Measurements from ENCODE around the gene CNOT4. TPM values are rescaled to one million over a fixed set of nuclear protein-coding genes. Genes with fewer than 3 reads are reported as not detected.

CNOT4 gene
- total RNA-seq, 1 experiment from 2014 or later = 22.0 TPM

GRCh38 chr7:135320268-135320667, 189.6 kb downstream of the CNOT4 start:
- Histone ChIP-seq H3K27me3 (replicated peaks; ENCODE audit: control insufficient read depth, insufficient read depth, low read length) (no peaks in the 10 kb centered on the region), H3K4me3 (ENCODE audit: low read depth, low read length) (no peak overlapping the region), H3K36me3 (ENCODE audit: control insufficient read depth, insufficient read depth, low read length) (no peaks in the 10 kb centered on the region), H3K4me1 (no peaks in the 10 kb centered on the region), H3K9me3 (no peaks in the 10 kb centered on the region)
- TF ChIP-seq, protein P1, sequence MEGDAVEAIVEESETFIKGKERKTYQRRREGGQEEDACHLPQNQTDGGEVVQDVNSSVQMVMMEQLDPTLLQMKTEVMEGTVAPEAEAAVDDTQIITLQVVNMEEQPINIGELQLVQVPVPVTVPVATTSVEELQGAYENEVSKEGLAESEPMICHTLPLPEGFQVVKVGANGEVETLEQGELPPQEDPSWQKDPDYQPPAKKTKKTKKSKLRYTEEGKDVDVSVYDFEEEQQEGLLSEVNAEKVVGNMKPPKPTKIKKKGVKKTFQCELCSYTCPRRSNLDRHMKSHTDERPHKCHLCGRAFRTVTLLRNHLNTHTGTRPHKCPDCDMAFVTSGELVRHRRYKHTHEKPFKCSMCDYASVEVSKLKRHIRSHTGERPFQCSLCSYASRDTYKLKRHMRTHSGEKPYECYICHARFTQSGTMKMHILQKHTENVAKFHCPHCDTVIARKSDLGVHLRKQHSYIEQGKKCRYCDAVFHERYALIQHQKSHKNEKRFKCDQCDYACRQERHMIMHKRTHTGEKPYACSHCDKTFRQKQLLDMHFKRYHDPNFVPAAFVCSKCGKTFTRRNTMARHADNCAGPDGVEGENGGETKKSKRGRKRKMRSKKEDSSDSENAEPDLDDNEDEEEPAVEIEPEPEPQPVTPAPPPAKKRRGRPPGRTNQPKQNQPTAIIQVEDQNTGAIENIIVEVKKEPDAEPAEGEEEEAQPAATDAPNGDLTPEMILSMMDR (IDR thresholded peaks at IDR 0.05; ENCODE audit: insufficient read depth in 1 of 2, low read depth in 1 of 2, low read length in 1 of 2, severe bottlenecking in 1 of 2, unreplicated experiment in 1 of 2) = no peak
- H3K9me3 Mint-ChIP-seq (ENCODE audit: unreplicated experiment) = no peaks in the 10 kb centered on the region
- no peak overlapping the region for H3K4me3 Mint-ChIP-seq (ENCODE audit: unreplicated experiment)
- no peak for DNase-seq
- ChIA-PET CTCF (no interaction called here), POLR2A (no interaction called here)
- no peak overlapping the region for H3K27ac Mint-ChIP-seq (ENCODE audit: unreplicated experiment)
- no peaks in the 10 kb centered on the region for H3K4me1 Mint-ChIP-seq (ENCODE audit: low read depth, unreplicated experiment)
- intact Hi-C loops (cut with micrococcal nuclease; ENCODE audit: unreplicated experiment) = no loop called here
- no TSS peak for BruUV-seq (replicated peaks)
- H3K27me3 Mint-ChIP-seq (ENCODE audit: insufficient read depth, unreplicated experiment) = no peaks in the 10 kb centered on the region
- no peaks in the 10 kb centered on the region for H3K36me3 Mint-ChIP-seq (ENCODE audit: insufficient read depth, unreplicated experiment)

DNA sequence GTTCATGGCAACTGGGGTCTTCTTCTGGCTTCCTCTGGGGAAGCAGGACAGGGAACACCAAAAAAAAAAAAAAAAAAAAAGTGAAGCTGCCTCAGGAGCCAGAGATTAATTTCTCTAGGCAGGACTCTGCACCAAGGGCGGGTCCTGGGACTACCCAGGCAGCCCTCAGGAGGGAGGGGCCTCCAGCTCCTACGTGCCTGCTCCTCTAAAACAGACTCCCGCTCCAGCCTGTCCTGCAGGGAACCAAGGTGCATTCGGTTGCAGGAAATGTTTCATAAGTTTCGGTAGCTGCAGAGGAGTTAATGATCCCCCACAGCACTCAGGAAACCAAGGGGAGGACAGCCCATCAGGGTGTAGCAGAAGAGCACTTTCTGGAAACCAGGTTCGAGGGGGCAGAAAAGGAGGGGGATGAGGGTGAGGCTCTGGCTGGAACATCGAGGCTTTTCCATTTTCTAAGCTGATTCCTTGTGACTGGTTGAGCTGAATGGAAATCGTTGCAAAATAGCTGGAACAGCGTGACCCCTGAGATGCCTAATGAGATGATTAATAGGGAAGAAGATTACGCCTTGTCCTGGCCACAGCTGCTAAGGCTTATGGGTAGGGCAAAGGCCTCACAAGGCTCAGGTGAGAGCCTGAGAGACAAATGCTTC, 192.1 kb downstream of the CNOT4 start:
- TF ChIP-seq, protein P1 (IDR thresholded peaks at IDR 0.05; ENCODE audit: insufficient read depth in 1 of 2, low read depth in 1 of 2, low read length in 1 of 2, severe bottlenecking in 1 of 2, unreplicated experiment in 1 of 2) = no peak
- no TSS peak for BruUV-seq (replicated peaks)
- Mint-ChIP-seq H3K36me3 (ENCODE audit: insufficient read depth, unreplicated experiment) (no peaks in the 10 kb centered on the region), H3K4me3 (ENCODE audit: unreplicated experiment) (no peak overlapping the region), H3K4me1 (ENCODE audit: low read depth, unreplicated experiment) (no peaks in the 10 kb centered on the region), H3K9me3 (ENCODE audit: unreplicated experiment) (no peaks in the 10 kb centered on the region), H3K27ac (ENCODE audit: unreplicated experiment) (no peak overlapping the region), H3K27me3 (ENCODE audit: insufficient read depth, unreplicated experiment) (peaks cover 3% of the 10 kb centered on the region)
- Histone ChIP-seq H3K4me3 (ENCODE audit: low read depth, low read length) (no peak overlapping the region), H3K36me3 (ENCODE audit: control insufficient read depth, insufficient read depth, low read length) (no peaks in the 10 kb centered on the region), H3K27me3 (replicated peaks; ENCODE audit: control insufficient read depth, insufficient read depth, low read length) (no peaks in the 10 kb centered on the region), H3K9me3 (no peaks in the 10 kb centered on the region), H3K4me1 (no peaks in the 10 kb centered on the region)
- intact Hi-C loops (cut with micrococcal nuclease; ENCODE audit: unreplicated experiment) = no loop called here
- ChIA-PET POLR2A (no interaction called here), CTCF (interaction anchor here (0.7 to 1.1 kb wide), 2 partner anchors 18 to 326 kb away, joined by 3 read pairs; no protein-coding TSS in a partner anchor)
- peak in 1 of 2 experiments; percentile 15 for DNase-seq

DNA sequence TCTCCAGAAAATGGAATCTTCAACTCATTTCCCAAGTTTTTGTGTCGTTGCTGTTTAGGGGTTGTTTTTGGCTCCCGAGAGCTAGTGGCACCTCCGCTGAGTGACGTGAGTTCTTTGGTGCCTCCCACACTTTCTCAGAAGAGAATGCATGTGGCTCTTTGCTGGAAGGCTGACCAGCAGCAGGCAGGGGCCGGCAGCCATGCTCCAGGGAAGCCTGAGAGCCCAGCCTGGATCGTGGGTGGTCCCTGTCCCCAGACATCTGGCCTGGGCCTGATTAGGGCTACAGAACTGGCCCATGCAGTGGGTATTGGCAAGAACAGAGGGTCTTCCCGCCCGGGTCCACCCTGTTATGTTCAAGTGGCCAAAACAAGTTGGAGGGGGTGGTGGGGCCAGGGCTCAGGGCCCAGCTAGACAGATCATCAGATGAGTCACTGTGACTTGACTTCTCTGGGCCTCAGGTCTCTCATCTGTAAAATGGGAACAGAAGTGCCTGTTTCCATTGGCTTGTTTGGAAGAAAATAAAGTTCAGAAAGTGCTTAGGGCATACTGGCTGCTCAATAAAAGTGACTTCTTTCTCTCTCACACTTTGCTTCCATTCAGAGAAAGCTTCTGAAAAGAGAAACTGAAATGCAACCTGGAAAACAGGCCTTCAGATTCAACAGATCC, 193.1 kb downstream of the CNOT4 start:
- H3K36me3 ChIP-seq (ENCODE audit: control insufficient read depth, insufficient read depth, low read length) = no peaks in the 10 kb centered on the region
- DNase-seq = no peak
- intact Hi-C loops (cut with micrococcal nuclease; ENCODE audit: unreplicated experiment) = no loop called here
- no peaks in the 10 kb centered on the region for H3K36me3 Mint-ChIP-seq (ENCODE audit: insufficient read depth, unreplicated experiment)
- H3K4me1 ChIP-seq = no peaks in the 10 kb centered on the region
- TF ChIP-seq, protein P1 (IDR thresholded peaks at IDR 0.05; ENCODE audit: insufficient read depth in 1 of 2, low read depth in 1 of 2, low read length in 1 of 2, severe bottlenecking in 1 of 2, unreplicated experiment in 1 of 2) = no peak
- H3K4me3 Mint-ChIP-seq (ENCODE audit: unreplicated experiment) = no peak overlapping the region
- no TSS peak for BruUV-seq (replicated peaks)
- CTCF ChIA-PET = no interaction called here
- no peak overlapping the region for H3K27ac Mint-ChIP-seq (ENCODE audit: unreplicated experiment)
- H3K9me3 ChIP-seq = no peaks in the 10 kb centered on the region
- POLR2A ChIA-PET = no interaction called here
- no peaks in the 10 kb centered on the region for H3K9me3 Mint-ChIP-seq (ENCODE audit: unreplicated experiment)
- H3K4me3 ChIP-seq (ENCODE audit: low read depth, low read length) = no peak overlapping the region
- H3K27me3 Mint-ChIP-seq (ENCODE audit: insufficient read depth, unreplicated experiment) = peaks cover 3% of the 10 kb centered on the region
- H3K4me1 Mint-ChIP-seq (ENCODE audit: low read depth, unreplicated experiment) = no peaks in the 10 kb centered on the region
- no peaks in the 10 kb centered on the region for H3K27me3 ChIP-seq (replicated peaks; ENCODE audit: control insufficient read depth, insufficient read depth, low read length)
